Endodermal cell (in vitro differentiated cells): ENCODE results near the gene BNIP2. TPM values are rescaled to one million over a fixed set of nuclear protein-coding genes. Genes with fewer than 3 reads are reported as not detected.

Experiments
- DNase-seq: peaks from one replicate; pipeline ENCODE4 v3.0.0-alpha.2; 2017
- H3K27ac ChIP-seq: 2 replicates; pipeline ENCODE4 v1.5.1; 2013; ENCODE audit warnings: mild to moderate bottlenecking, low read depth, low read length, moderate library complexity
- H3K27me3 ChIP-seq: 2 replicates; pipeline ENCODE4 v1.6.1; 2013; ENCODE audit warnings: mild to moderate bottlenecking, low read length, moderate library complexity; ENCODE audit not compliant: insufficient read depth, control insufficient read depth, poor library complexity, severe bottlenecking
- H3K36me3 ChIP-seq: 2 replicates; pipeline ENCODE4 v1.7.0; 2013; ENCODE audit warnings: mild to moderate bottlenecking, low read length, moderate library complexity; ENCODE audit not compliant: control insufficient read depth, insufficient read depth
- H3K4me1 ChIP-seq: one replicate; pipeline ENCODE4 v1.7.0; 2013; ENCODE audit warnings: low read length; ENCODE audit not compliant: control insufficient read depth, insufficient read depth
- H3K4me3 ChIP-seq: 2 replicates; pipeline ENCODE4 v1.5.1; 2013; ENCODE audit warnings: mild to moderate bottlenecking, low read length, moderate library complexity
- H3K9ac ChIP-seq: 2 replicates; pipeline ENCODE4 v1.6.1; 2013; ENCODE audit warnings: mild to moderate bottlenecking, low read length, moderate library complexity; ENCODE audit not compliant: poor library complexity, severe bottlenecking; ENCODE audit errors: extremely low read depth
- H3K9me3 ChIP-seq: 2 replicates; pipeline ENCODE4 v1.6.1; 2013; ENCODE audit warnings: mild to moderate bottlenecking, low read length, moderate library complexity; ENCODE audit not compliant: control insufficient read depth
- H3K27ac Mint-ChIP-seq: 2 replicates; pipeline ENCODE4 v1.8.0; 2020; ENCODE audit warnings: mixed read lengths
- H3K27me3 Mint-ChIP-seq: 2 replicates; pipeline ENCODE4 v1.8.0; 2021; ENCODE audit warnings: mild to moderate bottlenecking, mixed read lengths; ENCODE audit not compliant: insufficient read depth
- H3K36me3 Mint-ChIP-seq: 2 replicates; pipeline ENCODE4 v1.8.0; 2020; ENCODE audit warnings: low read depth, mixed read lengths
- H3K4me1 Mint-ChIP-seq: 2 replicates; pipeline ENCODE4 v1.8.0; 2020; ENCODE audit warnings: mixed read lengths
- H3K4me3 Mint-ChIP-seq: 2 replicates; pipeline ENCODE4 v1.8.0; 2020; ENCODE audit warnings: mild to moderate bottlenecking, moderate library complexity, mixed read lengths
- H3K9me3 Mint-ChIP-seq: 2 replicates; pipeline ENCODE4 v1.8.0; 2020; ENCODE audit warnings: mild to moderate bottlenecking, mixed read lengths
- CTCF ChIP-seq: fragments of 200-600 bp; sonication (generic); conservative IDR thresholded peaks from 2 replicates; pipeline ENCODE4 v1.5.0; 2021; ENCODE audit warnings: antibody characterized with exemption, mild to moderate bottlenecking
- WGBS, 2 experiments: methylation state at CpG; one replicate each; pipeline versions ENCODE4 v1.1.5 to v1.1.7; 2013; ENCODE audit warnings: missing lambda C conversion rate in 2 of 2, mixed read lengths in 1 of 2; ENCODE audit not compliant: insufficient coverage in 1 of 2, insufficient read length in 1 of 2; 5-methylcytosine and 5-hydroxymethylcytosine counted together
- total RNA-seq, 2 donors: library from RNA; stranded (reverse); fragmentation: NEBNext Ultra II Directional in 1 of 2; extraction: Animal tissue kit (Norgen Biotek cat#: 25700) in 1 of 2; gene quantifications; 2 replicates in 1 of 2; 3 replicates in 1 of 2; pipeline ENCODE4 v1.2.1, GENCODE V29; 2021

BNIP2 gene
- total RNA-seq, 2 donors from 2014 or later = 52.3 to 52.6 TPM

- H3K4me3 Mint-ChIP-seq = no peak overlapping the region
Observed at GRCh38 chr15:59722037-59722436, 32.9 kb upstream of the BNIP2 start.

GRCh38 chr15:59721411-59721810 lies 32.3 kb upstream of the BNIP2 start:
- no peaks in the 10 kb centered on the region for H3K36me3 Mint-ChIP-seq
- no peak overlapping the region for H3K27ac Mint-ChIP-seq
- peaks cover 2% of the 10 kb centered on the region for H3K27me3 Mint-ChIP-seq
- DNase-seq = no peak
- H3K27ac ChIP-seq = no peak overlapping the region
- H3K4me1 ChIP-seq = no peaks in the 10 kb centered on the region
- no peak overlapping the region for H3K9ac ChIP-seq
- no peaks in the 10 kb centered on the region for H3K36me3 ChIP-seq
- no peaks in the 10 kb centered on the region for H3K27me3 ChIP-seq
- TF ChIP-seq CTCF = no peak
- peaks cover 5% of the 10 kb centered on the region for H3K4me1 Mint-ChIP-seq
- H3K4me3 Mint-ChIP-seq = no peak overlapping the region
- no peaks in the 10 kb centered on the region for H3K9me3 ChIP-seq
- no peak overlapping the region for H3K4me3 ChIP-seq
- H3K9me3 Mint-ChIP-seq = no peaks in the 10 kb centered on the region
- 78 to 93% methylated on average over 1 to 2 of the region's 2 CpGs for WGBS, 2 experiments

More at GRCh38 chr15:59722037-59722436, 32.9 kb upstream of the BNIP2 start:
- no peaks in the 10 kb centered on the region for H3K36me3 ChIP-seq
- H3K36me3 Mint-ChIP-seq = no peaks in the 10 kb centered on the region
- H3K27ac Mint-ChIP-seq = no peak overlapping the region
- no peaks in the 10 kb centered on the region for H3K4me1 ChIP-seq
- TF ChIP-seq CTCF = no peak
- no peak overlapping the region for H3K9ac ChIP-seq
- no peak for DNase-seq
- no peaks in the 10 kb centered on the region for H3K9me3 Mint-ChIP-seq
- peaks cover 2% of the 10 kb centered on the region for H3K27me3 Mint-ChIP-seq
- H3K4me3 ChIP-seq = no peak overlapping the region
- no peak overlapping the region for H3K27ac ChIP-seq
- no peaks in the 10 kb centered on the region for H3K9me3 ChIP-seq
- no peaks in the 10 kb centered on the region for H3K27me3 ChIP-seq
- WGBS, 2 experiments = 91 to 93% methylated on average over 3 to 7 of the region's 7 CpGs
- H3K4me1 Mint-ChIP-seq = peaks cover 5% of the 10 kb centered on the region

GRCh38 chr15:59713177-59713576 lies 24.1 kb upstream of the BNIP2 start:
- no peak overlapping the region for H3K27ac Mint-ChIP-seq
- H3K36me3 Mint-ChIP-seq = no peaks in the 10 kb centered on the region
- no peaks in the 10 kb centered on the region for H3K9me3 Mint-ChIP-seq
- H3K27me3 ChIP-seq = no peaks in the 10 kb centered on the region
- H3K9me3 ChIP-seq = no peaks in the 10 kb centered on the region
- H3K4me3 Mint-ChIP-seq = no peak overlapping the region
- H3K4me1 Mint-ChIP-seq = peaks cover 22% of the 10 kb centered on the region
- no peak for TF ChIP-seq CTCF
- H3K36me3 ChIP-seq = no peaks in the 10 kb centered on the region
- peaks cover 8% of the 10 kb centered on the region for H3K4me1 ChIP-seq
- H3K9ac ChIP-seq = no peak overlapping the region
- H3K27me3 Mint-ChIP-seq = no peaks in the 10 kb centered on the region
- H3K27ac ChIP-seq = no peak overlapping the region
- DNase-seq = no peak
- H3K4me3 ChIP-seq = no peak overlapping the region
- WGBS, 2 experiments = 90 to 94% methylated on average over 3 of the region's 3 CpGs
